K562 (cell line): ENCODE data around the gene MDK. TPM values are rescaled to one million over a fixed set of nuclear protein-coding genes. Genes with fewer than 3 reads are reported as not detected.

Source experiments
- CBFA2T3 ChIP-seq: fragments of 450-650 bp; IDR thresholded peaks from 2 replicates; pipeline ENCODE4 v1.6.1; 2017
- CGGBP1 ChIP-seq: fragments of 250-450 bp; sonication (Bioruptor Pico); IDR thresholded peaks from 2 replicates; pipeline ENCODE4 v1.9.0; 2021; ENCODE audit warnings: mild to moderate bottlenecking
- CUX1 ChIP-seq: fragments of 200-800 bp; sonication (Bioruptor generic); IDR thresholded peaks from 2 replicates; pipeline ENCODE4 v1.6.1; 2016; ENCODE audit warnings: missing genetic modification characterization, missing compliant biosample characterization
- KDM2B ChIP-seq: fragments of 250-450 bp; sonication (Bioruptor Pico); IDR thresholded peaks from 2 replicates; pipeline ENCODE4 v1.8.0; 2021; ENCODE audit warnings: mild to moderate bottlenecking, moderate library complexity
- MYC ChIP-seq, 2 experiments: fragments of 250-450 bp in 1 of 2; sonication (Bioruptor Pico) in 1 of 2; IDR thresholded peaks; 2 replicates each; pipeline versions ENCODE4 v1.5.1 to v1.6.1; 2012 to 2021; ENCODE audit warnings: low read depth in 2 of 2, borderline replicate concordance in 1 of 2, improper control_type of control experiment in 1 of 2, low read length in 1 of 2, mild to moderate bottlenecking in 1 of 2, moderate library complexity in 1 of 2
- NBN ChIP-seq: fragments of 450-650 bp; IDR thresholded peaks from 2 replicates; pipeline ENCODE4 v1.6.1; 2016; ENCODE audit warnings: low read depth, mild to moderate bottlenecking
- ZBTB49 ChIP-seq: sonication (generic); formaldehyde crosslinking; IDR thresholded peaks from 2 replicates; pipeline ENCODE4 v1.8.0; 2022; ENCODE audit warnings: missing genetic modification reagents, mild to moderate bottlenecking, borderline replicate concordance
- ZNF224 ChIP-seq: sonication (generic); formaldehyde crosslinking; IDR thresholded peaks from 2 replicates; pipeline ENCODE4 v1.8.0; 2022; ENCODE audit warnings: mild to moderate bottlenecking, missing genetic modification reagents
- ZNF431 ChIP-seq: sonication (generic); formaldehyde crosslinking; IDR thresholded peaks from 2 replicates; pipeline ENCODE4 v1.8.0; 2022; ENCODE audit warnings: mild to moderate bottlenecking, missing genetic modification reagents
- polyA plus RNA-seq, 8 experiments: library from polyadenylated mRNA; depleted of rRNA in 4 of 8; stranded (reverse) in 5 of 8; unstranded in 3 of 8; fragments of >200 nt; fragmentation: Nextera tagmentation in 2 of 8; fragmentation: Illumina TruSeq in 1 of 8; extraction: Ambion mirVana in 2 of 8; extraction: Trizol in 1 of 8; gene quantifications; 2 replicates each; pipeline versions ENCODE4 v1.2.1 to v1.2.3, GENCODE V29; 2011 to 2014; ENCODE audit warnings: inconsistent platforms in 1 of 8, missing spikeins in 1 of 8
- total RNA-seq, 7 experiments: library from RNA; depleted of rRNA in 6 of 7; stranded (reverse); fragments of >200 nt in 6 of 7; fragmentation: Illumina TruSeq in 2 of 7; extraction: Trizol in 2 of 7; gene quantifications; 2 replicates each; pipeline versions ENCODE4 v1.2.1 to v1.2.3, GENCODE V29; 2011 to 2021; ENCODE audit warnings: low replicate concordance in 1 of 7

MDK gene
- total and polyA plus RNA-seq, 9 of the 15 experiments (the other 6 are each of a cell fraction or from before 2014, with no cell fraction given) = 20.7 to 700 (median 350) TPM

DNA sequence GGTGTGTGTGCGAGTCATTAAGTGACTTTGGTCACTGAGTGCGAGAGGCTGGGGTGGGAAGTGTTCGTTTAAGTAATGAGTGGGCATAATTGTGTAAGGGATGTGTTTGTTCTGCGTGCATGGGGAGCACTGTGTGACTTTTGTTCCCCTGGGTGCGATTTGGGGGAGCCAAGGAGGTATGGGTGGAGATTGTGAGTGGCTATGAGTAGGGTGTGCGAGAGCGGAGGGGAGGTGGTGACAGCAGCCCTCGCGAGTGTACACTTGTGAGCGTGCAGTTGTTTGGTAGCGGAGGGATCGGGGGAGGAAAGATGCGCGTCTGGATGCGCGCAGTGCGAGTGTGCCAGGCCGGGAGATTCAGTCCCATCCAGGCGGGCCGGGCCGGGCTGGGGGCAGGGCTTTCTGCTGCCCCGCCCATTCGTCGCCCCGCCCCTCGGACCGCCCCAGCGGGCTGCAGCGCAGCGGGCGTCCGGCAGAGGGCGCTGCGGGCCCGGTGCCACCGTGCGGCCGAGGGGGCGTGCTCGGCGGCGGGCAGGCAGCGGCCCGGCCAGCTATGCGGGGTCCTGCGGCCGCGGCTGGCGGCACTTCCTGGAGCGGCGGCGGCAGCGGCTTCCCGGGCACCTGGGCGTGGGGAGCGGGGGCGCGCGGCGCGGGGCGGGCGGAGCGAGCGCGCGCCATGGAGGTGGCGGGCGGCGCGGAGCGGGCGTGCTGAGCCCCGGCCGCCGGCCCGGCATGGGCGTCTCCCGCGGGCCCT, 34.4 kb upstream of the MDK start, which contains the start of gene DGKZ (continued):
- no peak for TF ChIP-seq CUX1
- TF ChIP-seq NBN = no peak
- TF ChIP-seq CBFA2T3 = no peak
- TF ChIP-seq KDM2B (CRISPR knock-in tag) = peak; percentile 19; the same call in 1 of the 2 replicates
- no peak for TF ChIP-seq CGGBP1 (CRISPR knock-in tag)
- peak; percentile 85 for TF ChIP-seq MYC (IDR thresholded peaks at IDR 0.05; ENCODE audit: low read depth, low read length)
- TF ChIP-seq MYC (CRISPR knock-in tag; IDR thresholded peaks at IDR 0.05; ENCODE audit: borderline replicate concordance, low read depth) = no peak
- no peak for TF ChIP-seq ZBTB49 (CRISPR knock-in tag)
- no peak for TF ChIP-seq ZNF224 (CRISPR knock-in tag)
- no peak for TF ChIP-seq ZNF431 (CRISPR knock-in tag)
